IgD-negative memory B cell (primary cell): ENCODE results near the gene NXNL1. TPM values are rescaled to one million over a fixed set of nuclear protein-coding genes. Genes with fewer than 3 reads are reported as not detected.
"Not testable (repeated sequence)": the region's sequence is repeated elsewhere in the genome, so short reads cannot be mapped to it uniquely, and the experiment has no call there.

Experiments
- H3K27ac Mint-ChIP-seq, 3 donors: one replicate each; pipeline ENCODE4 v1.8.0; 2020 to 2022; ENCODE audit warnings: mild to moderate bottlenecking in 3 of 3, mixed read lengths in 3 of 3, moderate library complexity in 1 of 3
- H3K27me3 Mint-ChIP-seq: one replicate; pipeline ENCODE4 v1.8.0; 2021; ENCODE audit warnings: mixed read lengths
- H3K36me3 Mint-ChIP-seq: one replicate; pipeline ENCODE4 v1.8.0; 2020; ENCODE audit warnings: mild to moderate bottlenecking, mixed read lengths
- H3K4me1 Mint-ChIP-seq, 3 donors: one replicate each; pipeline ENCODE4 v1.8.0; 2020 to 2022; ENCODE audit warnings: mixed read lengths in 3 of 3, mild to moderate bottlenecking in 1 of 3
- H3K4me3 Mint-ChIP-seq, 4 donors: one replicate each; pipeline ENCODE4 v1.8.0; 2020 to 2022; ENCODE audit warnings: mild to moderate bottlenecking in 4 of 4, mixed read lengths in 4 of 4, moderate library complexity in 3 of 4
- H3K9me3 Mint-ChIP-seq, 3 donors: one replicate each; pipeline ENCODE4 v1.8.0; 2020 to 2021; ENCODE audit warnings: mixed read lengths in 3 of 3, mild to moderate bottlenecking in 1 of 3
- polyA plus RNA-seq: library from polyadenylated mRNA; unstranded; fragments of 300-500 nt; fragmentation: Illumina TruSeq; gene quantifications from one replicate; pipeline ENCODE4 v1.2.3, GENCODE V29; 2021

Gene NXNL1
- polyA plus RNA-seq, 1 donor from 2014 or later, result not detected

DNA sequence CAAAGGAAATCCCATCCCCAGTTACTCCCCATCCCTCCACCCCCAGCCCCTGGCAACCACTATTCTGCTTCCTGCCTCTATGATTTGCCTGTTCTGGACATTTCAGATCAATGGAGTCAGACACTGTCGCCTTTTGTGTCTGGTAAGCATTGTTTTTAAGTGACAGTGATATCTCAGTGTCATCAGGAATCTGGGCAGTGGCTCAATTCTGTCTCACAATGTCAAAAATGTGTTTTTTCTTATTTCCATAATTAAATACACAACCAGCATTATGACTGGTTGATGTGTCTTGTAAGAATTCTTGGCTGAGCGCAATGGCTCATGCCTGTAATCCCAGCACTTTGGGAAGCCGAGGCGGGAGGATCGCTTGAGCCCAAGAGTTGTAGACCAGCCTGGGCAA lies 30.6 kb upstream of the NXNL1 start:
- Mint-ChIP-seq H3K36me3 (no peaks in the 10 kb centered on the region), H3K4me3 (no peak overlapping the region), H3K4me1 (peaks cover 12 to 19% (median 16%) of the 10 kb centered on the region in 3 donors), H3K9me3 (no peaks in the 10 kb centered on the region), H3K27ac (no peak overlapping the region), H3K27me3 (no peaks in the 10 kb centered on the region)

DNA sequence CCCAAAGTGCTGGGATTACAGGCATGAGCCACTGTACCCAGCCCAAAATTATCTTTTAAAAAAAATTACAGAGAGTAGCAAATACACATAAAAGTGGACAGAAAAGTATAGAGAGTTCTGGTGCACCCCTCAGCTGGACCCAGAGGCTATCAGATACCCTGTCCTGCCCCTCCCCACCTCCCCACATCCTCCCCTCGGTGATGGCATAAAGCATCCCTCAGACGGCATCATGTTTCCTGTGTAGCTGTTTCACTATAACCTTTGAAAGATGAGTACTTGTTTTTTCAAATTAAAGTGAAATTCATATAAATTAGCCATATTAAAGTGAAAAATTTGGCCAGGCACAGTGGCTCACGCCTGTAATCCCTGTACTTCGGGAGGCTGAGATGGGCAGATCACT lies 29.7 kb upstream of the NXNL1 start:
- Mint-ChIP-seq H3K4me3 (no peak overlapping the region), H3K27ac (no peak overlapping the region), H3K36me3 (no peaks in the 10 kb centered on the region), H3K9me3 (no peaks in the 10 kb centered on the region), H3K4me1 (peaks cover 3 to 12% (median 10%) of the 10 kb centered on the region in 3 donors), H3K27me3 (no peaks in the 10 kb centered on the region)

DNA sequence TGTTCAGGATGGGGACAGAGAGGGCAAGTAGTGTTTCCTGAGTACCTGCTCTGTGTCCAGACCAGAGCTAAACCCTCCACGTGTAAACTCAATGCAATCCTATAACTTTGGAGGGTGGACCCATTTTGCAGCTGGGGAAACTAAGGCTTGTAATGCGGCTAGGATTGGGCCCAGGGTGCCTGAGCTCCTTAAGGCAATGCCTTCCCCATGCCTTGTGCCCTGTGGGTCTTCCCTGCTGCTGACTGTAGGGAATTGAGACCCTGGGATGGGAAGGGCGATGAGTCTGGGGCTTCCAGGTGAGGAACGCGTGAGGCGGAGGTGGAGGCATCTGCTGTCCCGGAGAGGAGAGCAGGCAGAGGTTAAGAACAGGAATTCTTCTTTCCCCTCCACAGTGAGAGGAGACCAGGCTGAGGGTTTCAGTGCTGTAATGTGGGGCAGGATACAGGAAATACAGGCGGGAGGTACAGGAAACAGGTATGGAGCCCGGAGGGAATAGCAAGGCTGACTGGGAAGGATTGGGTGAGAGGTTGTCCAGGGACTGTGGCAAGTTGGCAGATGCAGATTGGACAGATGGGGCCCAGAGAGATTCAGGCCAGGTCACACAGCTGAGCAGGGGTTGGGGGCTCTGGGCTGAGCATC lies 28.8 kb upstream of the NXNL1 start:
- Mint-ChIP-seq H3K36me3 (no peaks in the 10 kb centered on the region), H3K27ac (peak overlapping the region in 1 of 3 donors; percentile 25), H3K4me3 (peak overlapping the region in 2 of 4 donors; percentile 38 to 92), H3K27me3 (no peaks in the 10 kb centered on the region), H3K9me3 (no peaks in the 10 kb centered on the region), H3K4me1 (peaks cover 3 to 12% (median 10%) of the 10 kb centered on the region in 3 donors)

DNA sequence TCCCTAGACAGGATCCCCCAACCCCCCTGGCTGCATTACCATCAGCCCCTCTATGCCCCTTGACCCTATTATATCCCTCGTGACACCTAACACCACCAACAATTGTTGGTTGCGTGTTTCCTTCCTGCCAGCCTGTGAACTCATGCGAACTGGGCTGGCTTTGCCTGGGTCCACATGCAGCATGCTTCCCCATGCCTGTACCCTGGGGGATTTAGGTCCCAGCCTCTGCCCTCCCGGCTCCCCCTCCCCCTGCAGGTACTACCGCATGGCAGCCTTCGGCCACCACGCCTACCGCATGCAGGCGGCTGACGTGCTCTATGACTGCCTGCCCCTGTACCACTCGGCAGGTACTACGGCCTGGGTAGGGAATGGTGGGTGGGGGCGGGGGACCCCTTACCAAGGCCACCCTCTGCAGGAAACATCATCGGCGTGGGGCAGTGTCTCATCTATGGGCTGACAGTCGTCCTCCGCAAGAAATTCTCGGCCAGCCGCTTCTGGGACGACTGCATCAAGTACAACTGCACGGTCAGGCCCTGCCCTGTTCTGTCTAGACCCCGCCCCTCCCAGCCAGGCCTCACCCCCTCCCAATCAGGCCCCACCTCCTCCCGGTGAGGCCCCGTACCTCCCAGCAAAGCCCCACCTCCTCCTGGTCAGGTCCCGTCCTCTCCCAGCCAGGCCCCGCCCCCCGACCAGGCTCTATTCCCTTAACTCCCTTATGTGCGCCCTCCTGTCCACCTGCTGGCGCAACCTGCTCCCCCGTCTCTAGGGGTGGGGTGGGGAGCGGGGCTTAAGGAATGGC lies 28.1 kb upstream of the NXNL1 start:
- peak overlapping the region in 3 of 4 donors; percentile 70 to 92 (median 87) for H3K4me3 Mint-ChIP-seq
- H3K4me1 Mint-ChIP-seq, result peaks cover 3 to 12% (median 10%) of the 10 kb centered on the region in 3 donors
- peak overlapping the region in 1 of 3 donors; percentile 3 for H3K27ac Mint-ChIP-seq
- H3K36me3 Mint-ChIP-seq, result no peaks in the 10 kb centered on the region
- no peaks in the 10 kb centered on the region for H3K9me3 Mint-ChIP-seq
- H3K27me3 Mint-ChIP-seq, result no peaks in the 10 kb centered on the region

DNA sequence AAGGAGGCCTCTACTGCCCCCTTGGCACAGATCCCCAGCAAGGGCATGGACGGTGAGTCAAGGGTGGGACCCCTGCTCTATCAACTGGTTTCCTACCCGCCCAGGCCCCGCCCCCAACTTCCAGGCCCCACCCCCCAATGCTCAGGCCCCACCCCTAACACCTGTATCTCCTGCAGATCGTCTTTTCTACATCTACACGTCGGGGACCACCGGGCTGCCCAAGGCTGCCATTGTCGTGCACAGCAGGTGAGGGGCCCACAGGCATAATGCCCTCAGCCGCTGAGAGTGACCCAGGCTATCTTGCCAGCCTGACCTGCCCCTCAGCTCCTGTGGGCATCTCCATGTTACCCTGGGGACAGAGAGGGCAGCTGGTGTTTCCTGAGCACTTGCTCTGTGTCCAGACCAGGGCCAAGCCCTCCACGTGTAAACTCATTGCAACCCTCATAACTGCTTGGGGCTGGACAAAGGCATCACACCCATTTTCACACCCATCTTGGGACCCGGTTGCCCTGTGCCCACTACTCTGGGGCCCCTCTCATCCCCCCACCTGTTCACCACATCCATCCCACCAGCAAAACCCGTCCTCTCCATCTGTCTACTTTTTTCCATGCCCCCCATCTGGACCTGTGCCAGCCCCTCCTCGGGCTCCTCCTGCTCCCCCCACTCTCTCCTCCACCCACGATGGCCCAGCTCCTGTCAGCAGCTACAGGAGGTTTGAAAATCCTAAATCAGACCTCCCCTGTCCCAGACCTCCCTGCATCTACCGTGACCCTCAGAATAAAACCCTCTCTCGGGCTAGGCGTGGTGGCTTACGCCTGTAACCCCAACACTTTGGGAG lies 26.8 kb upstream of the NXNL1 start:
- peaks cover 3 to 12% (median 10%) of the 10 kb centered on the region in 3 donors for H3K4me1 Mint-ChIP-seq
- H3K9me3 Mint-ChIP-seq, result no peaks in the 10 kb centered on the region
- no peaks in the 10 kb centered on the region for H3K27me3 Mint-ChIP-seq
- H3K27ac Mint-ChIP-seq, result no peak overlapping the region
- H3K36me3 Mint-ChIP-seq, result no peaks in the 10 kb centered on the region
- peak overlapping the region in 1 of 4 donors; percentile 37 for H3K4me3 Mint-ChIP-seq

DNA sequence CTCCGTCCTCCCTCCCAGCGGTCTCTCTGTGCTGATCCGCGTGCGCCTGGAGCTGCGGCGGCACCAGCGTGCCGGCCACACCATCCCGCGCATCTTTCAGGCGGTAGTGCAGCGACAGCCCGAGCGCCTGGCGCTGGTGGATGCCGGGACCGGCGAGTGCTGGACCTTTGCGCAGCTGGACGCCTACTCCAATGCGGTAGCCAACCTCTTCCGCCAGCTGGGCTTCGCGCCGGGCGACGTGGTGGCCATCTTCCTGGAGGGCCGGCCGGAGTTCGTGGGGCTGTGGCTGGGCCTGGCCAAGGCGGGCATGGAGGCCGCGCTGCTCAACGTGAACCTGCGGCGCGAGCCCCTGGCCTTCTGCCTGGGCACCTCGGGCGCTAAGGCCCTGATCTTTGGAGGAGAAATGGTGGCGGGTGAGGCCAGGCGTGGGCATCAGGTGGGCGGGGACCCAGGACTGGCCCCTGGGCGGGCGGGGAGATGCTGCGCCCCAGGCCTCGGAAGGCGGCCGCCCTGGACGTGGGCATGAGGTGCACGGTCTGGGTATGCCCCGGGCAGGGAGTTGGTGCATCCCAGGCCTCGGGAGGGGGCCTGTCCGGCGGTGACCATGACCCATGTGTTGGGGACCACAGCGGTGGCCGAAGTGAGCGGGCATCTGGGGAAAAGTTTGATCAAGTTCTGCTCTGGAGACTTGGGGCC lies 26.0 kb upstream of the NXNL1 start:
- H3K27me3 Mint-ChIP-seq, result no peaks in the 10 kb centered on the region
- peaks cover 3 to 12% (median 10%) of the 10 kb centered on the region in 3 donors for H3K4me1 Mint-ChIP-seq
- H3K36me3 Mint-ChIP-seq, result no peaks in the 10 kb centered on the region
- no peaks in the 10 kb centered on the region for H3K9me3 Mint-ChIP-seq
- H3K4me3 Mint-ChIP-seq, result no peak overlapping the region
- no peak overlapping the region for H3K27ac Mint-ChIP-seq

DNA sequence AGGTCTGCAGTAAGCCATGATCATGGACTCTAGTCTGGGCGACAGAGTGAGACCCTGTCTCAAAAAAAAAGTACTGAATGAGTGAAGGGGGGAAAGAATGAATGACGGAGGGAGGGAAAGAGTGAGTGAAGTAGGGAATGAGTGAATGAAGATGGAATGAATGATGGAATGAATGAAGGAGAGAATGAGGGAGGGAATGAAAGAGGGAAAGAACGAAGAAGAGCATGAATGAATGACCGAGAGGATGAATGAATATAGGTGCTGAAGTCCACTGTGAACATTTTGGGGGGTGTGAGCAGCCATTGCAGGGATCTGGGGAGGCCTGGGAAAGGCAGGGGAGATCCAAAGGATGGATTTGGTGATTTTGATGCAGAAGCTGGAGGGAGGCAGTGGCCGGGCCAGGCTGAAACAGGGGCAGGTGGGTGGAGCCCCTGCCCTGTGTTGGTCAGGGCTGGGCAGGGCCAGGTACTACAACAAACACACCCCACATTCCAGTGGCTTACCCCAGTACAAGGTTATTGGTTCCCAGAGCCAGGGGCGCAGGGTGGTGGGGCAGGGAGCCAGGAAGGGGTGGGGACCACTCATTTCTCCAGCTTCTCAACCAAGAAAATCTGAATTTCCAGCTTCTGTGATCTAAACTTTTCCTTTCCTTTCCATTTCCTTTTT lies 23.9 kb upstream of the NXNL1 start:
- peak overlapping the region in 1 of 3 donors; percentile 69 for H3K27ac Mint-ChIP-seq
- peaks cover 3 to 12% (median 10%) of the 10 kb centered on the region in 3 donors for H3K4me1 Mint-ChIP-seq
- H3K36me3 Mint-ChIP-seq, result no peaks in the 10 kb centered on the region
- no peaks in the 10 kb centered on the region for H3K9me3 Mint-ChIP-seq
- no peak overlapping the region for H3K4me3 Mint-ChIP-seq
- H3K27me3 Mint-ChIP-seq, result no peaks in the 10 kb centered on the region

DNA sequence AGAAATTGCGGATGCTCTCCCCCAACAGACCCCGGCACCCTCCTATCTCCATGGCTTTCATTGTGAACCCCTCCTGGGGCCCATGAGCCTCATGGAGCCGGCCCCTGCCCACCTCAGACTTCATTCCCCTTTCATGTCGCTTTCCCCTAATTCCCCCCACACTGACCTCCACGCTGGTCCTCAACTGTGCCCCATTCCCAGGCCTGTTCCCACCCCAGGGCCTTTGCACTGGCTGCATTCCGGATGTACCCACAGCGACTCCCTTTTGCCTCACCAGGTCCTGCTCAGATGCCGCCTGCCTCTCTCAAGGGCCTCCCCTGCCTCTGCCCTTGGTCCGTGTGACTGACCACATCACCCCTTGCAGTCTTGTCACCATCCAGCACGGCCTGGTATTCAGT lies 22.9 kb upstream of the NXNL1 start:
- no peaks in the 10 kb centered on the region for H3K36me3 Mint-ChIP-seq
- H3K4me1 Mint-ChIP-seq, result peaks cover 0 to 5% (median 4%) of the 10 kb centered on the region in 3 donors
- no peak overlapping the region for H3K4me3 Mint-ChIP-seq
- no peak overlapping the region for H3K27ac Mint-ChIP-seq
- H3K27me3 Mint-ChIP-seq, result no peaks in the 10 kb centered on the region
- H3K9me3 Mint-ChIP-seq, result no peaks in the 10 kb centered on the region

DNA sequence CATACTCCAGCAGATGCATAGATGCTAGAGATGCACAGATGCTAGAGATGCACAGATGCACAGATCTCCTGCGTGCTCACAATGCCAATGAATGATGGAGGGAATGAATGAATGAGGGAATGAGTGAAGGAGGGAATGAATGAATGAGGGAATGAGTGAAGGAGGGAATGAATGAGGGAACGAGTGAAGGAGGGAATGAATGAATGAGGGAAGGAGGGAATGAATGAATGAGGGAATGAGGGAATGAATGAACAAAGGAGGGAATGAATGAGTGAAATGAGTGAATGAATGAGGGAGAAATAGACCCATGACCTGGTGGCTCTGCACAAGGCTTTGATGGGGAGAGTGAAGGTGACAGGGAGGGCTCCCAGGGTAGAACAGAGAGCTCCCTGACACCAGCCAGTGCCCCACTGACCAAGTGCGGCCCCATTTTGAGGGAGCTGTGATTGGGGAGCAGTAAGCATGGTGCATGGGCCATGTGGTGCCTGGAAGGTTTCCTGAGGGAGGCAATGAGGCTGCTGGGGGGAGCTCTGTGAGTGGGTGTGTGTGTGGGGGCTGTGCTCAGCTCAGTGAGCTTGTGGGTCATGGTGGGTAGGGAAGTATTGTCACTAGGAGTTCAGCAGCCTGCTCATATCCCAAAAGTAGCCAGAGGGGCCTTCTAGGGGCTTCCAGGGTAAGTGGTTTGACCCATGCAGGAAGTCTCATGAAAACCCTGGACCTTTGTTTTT lies 22.3 kb upstream of the NXNL1 start:
- Mint-ChIP-seq H3K27ac (no peak overlapping the region), H3K36me3 (no peaks in the 10 kb centered on the region), H3K4me1 (peaks cover 0 to 1% (median 0%) of the 10 kb centered on the region in 3 donors)

DNA sequence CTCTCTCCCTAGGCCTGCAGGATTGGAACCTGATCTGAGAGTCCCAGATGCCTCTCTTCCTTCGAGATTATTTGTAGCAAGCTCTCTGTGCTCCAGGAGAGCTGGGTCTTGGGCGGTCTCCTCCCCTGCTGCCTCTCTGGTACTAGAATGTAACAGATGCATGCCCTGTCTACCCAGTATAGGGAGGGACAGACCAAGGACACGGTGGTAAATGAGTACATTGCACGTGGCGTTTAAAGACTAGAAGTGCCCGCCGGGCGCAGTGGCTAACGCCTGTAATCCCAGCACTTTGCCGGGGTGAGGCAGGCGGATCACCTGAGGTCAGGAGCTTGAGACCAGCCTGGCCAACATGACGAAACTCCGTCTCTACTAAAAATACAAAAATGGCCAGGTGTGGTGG lies 21.3 kb upstream of the NXNL1 start:
- Mint-ChIP-seq H3K27me3 (no peaks in the 10 kb centered on the region), H3K4me1 (no peaks in the 10 kb centered on the region)

More for the DNA sequence above, 22.3 kb upstream of the NXNL1 start:
- no peaks in the 10 kb centered on the region for H3K9me3 Mint-ChIP-seq
- H3K4me3 Mint-ChIP-seq, result no peak overlapping the region
- H3K27me3 Mint-ChIP-seq, result no peaks in the 10 kb centered on the region

DNA sequence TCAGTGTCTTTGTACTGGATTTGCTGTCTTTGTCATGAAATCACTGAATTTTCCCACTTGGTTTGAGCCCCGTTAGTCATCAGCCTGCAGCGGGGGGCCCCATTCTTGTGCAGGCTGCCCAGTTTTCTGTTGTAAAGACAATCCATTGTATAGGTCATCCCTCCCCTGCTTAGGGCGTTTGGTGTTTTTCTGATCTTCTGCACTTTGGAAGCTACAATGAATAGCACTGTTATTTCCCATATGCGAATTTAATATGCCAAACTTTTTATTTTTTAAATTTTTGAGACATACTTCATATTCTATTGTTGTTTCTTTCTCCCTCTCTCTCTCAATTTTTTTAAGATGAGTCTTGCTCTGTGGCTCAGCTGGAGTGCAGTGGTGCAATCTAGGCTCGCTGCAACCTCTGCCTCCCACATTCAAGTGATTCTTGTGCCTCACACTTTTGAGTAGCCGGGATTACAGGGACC lies 18.6 kb upstream of the NXNL1 start:
- H3K27ac Mint-ChIP-seq, result no peak overlapping the region
- H3K4me1 Mint-ChIP-seq, result no peaks in the 10 kb centered on the region
- H3K4me3 Mint-ChIP-seq, result no peak overlapping the region
- H3K27me3 Mint-ChIP-seq, result no peaks in the 10 kb centered on the region
- H3K36me3 Mint-ChIP-seq, result no peaks in the 10 kb centered on the region
- no peaks in the 10 kb centered on the region for H3K9me3 Mint-ChIP-seq

More for the DNA sequence above, 21.3 kb upstream of the NXNL1 start:
- H3K36me3 Mint-ChIP-seq, result no peaks in the 10 kb centered on the region
- no peak overlapping the region for H3K27ac Mint-ChIP-seq
- no peaks in the 10 kb centered on the region for H3K9me3 Mint-ChIP-seq
- no peak overlapping the region for H3K4me3 Mint-ChIP-seq

DNA sequence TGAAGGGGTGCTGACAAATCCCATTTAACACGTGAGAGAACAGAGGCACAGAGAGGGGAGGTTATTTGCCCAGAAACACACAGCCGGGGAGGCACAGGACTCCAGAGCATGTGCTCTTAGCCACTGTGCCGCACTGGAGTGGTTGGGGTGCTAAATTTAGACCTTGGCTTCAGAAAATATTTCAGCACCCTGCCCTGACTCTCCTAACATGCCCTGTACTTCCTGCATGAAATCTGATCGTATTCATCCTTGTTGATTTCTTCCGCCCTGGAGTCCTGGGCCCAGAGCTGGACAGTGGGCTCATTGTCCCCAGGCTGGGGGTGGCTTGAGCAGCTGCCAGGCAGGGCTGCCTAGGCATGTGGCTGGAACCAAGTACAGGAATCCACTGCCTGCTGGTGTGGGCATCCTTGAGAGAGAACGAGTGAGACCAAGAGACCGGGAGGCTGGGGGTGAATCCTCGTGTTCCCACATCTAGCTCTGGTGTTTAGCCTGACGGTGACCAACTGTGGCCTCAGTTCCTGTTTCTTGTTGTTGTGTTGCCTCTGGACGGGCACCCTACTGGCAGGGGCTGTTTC lies 14.9 kb upstream of the NXNL1 start:
- peaks cover 3% of the 10 kb centered on the region for H3K36me3 Mint-ChIP-seq
- peaks cover 0 to 4% (median 0%) of the 10 kb centered on the region in 3 donors for H3K4me1 Mint-ChIP-seq
- no peaks in the 10 kb centered on the region for H3K9me3 Mint-ChIP-seq
- no peak overlapping the region for H3K4me3 Mint-ChIP-seq
- H3K27me3 Mint-ChIP-seq, result no peaks in the 10 kb centered on the region
- H3K27ac Mint-ChIP-seq, result no peak overlapping the region

DNA sequence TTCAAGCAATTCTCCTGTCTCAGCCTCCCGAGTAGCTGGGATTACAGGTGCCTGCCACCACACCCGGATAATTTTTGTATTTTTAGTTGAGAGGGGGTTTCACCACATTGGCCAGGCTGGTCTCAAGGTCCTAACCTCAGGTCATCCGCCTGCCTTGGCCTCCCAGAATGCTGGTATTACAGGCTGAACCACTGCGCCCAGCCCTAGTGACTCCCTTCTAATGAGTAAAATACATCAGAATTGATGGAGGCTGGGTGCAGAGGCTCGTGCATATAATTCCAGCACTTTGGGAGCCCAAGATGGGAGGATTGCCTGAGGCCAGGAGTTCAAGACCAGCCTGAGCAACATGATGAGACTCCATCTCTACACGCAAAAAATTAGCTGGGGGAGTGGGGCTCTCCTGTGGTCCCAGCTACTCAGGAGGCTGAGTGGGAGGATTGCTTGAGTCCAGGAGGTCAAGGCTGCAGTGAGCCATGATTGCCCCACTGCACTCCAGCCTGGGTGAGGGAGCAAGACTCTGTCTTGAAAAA lies 14.3 kb upstream of the NXNL1 start:
- not testable (repeated sequence) for H3K27me3 Mint-ChIP-seq, H3K4me3 Mint-ChIP-seq, H3K27ac Mint-ChIP-seq, H3K36me3 Mint-ChIP-seq, H3K4me1 Mint-ChIP-seq, H3K9me3 Mint-ChIP-seq
